GM19395 (cell line): Measurements from ENCODE around the gene ARHGEF18.
"Not testable (repeated sequence)": the region's sequence is repeated elsewhere in the genome, so short reads cannot be mapped to it uniquely, and the experiment has no call there.

Experiments
- ATAC-seq: cut with Tn5 transposase; IDR thresholded peaks from one replicate; pipeline ENCODE4 v1.9.1; 2021; ENCODE audit warnings: mild to moderate bottlenecking, moderate library complexity; ENCODE audit not compliant: unreplicated experiment

The ARHGEF18 gene

DNA sequence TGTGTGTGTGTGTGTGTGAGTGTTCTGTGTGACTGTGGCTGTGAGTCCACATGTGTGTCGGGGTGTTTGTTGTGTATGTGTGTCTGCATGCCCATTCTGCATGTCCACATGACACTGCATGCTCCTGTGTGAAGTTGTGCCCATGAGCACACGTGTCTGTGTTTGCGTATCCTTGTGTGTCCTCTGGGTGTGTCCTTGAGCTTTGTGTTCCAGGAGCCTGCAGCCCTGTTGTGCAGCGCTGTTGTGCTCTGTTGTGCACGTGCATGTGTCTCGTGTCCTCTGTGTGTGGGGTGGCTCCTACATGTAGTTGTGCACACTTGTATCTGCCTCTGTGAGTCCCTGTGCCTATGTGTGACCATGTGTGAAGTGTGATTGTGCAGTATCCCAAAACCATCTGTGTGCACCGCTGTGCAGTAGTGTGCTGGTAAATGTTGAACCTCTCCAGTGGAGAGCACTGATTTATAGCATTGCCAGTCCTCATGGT lies 2.2 kb upstream of the ARHGEF18 start:
- ATAC-seq = no peak

GRCh38 chr19:7346997-7347396 lies 1.7 kb upstream of the ARHGEF18 start:
- ATAC-seq = not testable (repeated sequence)

- no peak for ATAC-seq
Observed at GRCh38 chr19:7349231-7349591, 474 bp downstream of the ARHGEF18 start.

DNA sequence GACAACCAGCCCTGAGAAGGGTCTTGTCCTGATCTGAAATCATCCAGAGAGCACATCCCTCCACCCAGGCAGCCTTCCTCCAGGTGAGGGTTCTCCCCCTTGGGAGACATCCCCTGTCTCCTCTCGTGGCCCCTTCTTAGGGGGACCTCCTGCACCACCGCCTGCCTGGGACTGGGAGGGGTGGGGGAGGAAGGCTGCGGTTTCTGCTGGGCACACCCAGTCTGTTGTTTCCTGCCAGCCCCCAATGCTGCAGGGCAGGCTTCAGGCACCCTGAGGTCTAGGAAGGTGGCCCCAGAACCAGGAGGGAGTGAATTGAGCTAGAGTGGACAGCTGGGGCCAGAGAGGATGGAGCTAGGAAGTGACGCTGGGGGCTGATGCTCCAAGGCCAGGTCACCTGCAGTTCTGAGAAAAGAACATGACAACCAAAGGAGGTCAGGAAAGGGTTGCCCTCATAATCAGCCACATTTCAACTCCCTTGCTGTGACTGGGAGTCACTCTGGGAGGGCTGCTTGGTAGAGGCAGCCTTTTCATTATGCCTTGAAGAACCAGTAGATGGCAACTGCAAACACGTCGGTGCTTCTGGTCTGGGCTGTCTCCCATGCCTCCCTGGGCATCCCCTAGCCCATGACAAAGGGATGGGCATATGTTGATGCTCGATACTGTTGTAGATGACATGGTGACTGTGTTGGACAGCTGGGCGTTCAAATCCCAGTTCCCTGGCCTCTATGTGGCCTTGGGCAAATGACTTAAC lies 1.4 kb downstream of the ARHGEF18 start:
- no peak for ATAC-seq

GRCh38 chr19:7351861-7352260 lies 3.1 kb downstream of the ARHGEF18 start:
- no peak for ATAC-seq

GRCh38 chr19:7355151-7355820 lies 6.5 kb downstream of the ARHGEF18 start:
- no peak for ATAC-seq

GRCh38 chr19:7355871-7356270 lies 7.1 kb downstream of the ARHGEF18 start:
- ATAC-seq = no peak

DNA sequence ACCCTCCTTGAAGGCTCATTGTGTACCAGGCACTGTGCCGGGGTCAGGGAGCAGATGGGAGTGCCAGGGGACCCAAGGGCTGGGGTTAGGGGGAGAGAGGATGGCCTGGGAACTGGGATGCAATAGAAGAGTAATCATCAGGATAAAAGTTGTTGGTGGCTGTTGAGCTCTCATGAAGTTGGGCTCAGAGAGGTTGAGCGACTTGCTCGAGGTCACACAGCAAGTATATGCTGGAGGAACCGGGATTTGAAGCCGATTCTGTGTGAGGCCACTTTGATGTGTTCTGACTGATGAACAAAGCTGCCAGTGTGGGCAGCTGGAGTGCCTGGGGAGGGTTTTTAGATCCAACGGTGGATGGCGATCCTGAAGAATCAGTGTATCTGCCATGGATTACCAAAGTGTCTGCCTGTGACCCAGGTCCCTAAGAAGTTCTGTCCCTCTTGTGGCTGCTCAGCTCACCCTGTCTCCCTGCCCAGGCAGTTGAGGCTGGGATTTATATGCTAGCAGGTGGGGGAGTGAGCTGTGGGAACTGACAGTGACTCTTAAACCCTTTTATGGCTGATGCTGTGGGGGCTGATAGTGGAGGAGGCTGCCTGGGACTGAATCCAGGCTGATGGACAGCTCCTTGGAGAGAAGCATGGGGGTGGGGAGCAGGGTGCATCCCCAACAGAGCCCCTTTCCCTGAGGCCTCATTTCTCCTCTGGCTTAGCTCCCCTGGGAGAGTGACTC lies 8.3 kb downstream of the ARHGEF18 start:
- no peak for ATAC-seq

DNA sequence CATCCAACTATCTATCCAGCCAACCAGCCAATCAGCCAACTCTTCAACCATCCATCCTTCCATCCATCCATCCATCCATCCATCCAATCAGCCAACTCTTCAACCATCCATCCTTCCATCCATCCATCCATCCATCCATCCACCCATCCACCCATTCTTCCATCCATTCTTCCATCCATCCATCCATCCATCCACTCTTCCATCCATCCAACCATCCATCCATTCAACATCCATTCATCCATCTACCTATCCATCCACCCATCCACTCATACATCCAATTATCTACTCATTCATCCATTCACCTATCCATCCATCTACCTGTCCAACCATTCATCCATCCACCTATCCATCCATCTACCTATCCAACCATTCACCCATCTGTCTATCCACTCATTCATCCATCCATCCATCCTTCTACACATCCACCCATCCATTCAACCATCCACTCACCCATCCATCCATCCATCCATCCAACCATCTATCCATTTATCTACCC lies 9.4 kb downstream of the ARHGEF18 start:
- no peak for ATAC-seq

DNA sequence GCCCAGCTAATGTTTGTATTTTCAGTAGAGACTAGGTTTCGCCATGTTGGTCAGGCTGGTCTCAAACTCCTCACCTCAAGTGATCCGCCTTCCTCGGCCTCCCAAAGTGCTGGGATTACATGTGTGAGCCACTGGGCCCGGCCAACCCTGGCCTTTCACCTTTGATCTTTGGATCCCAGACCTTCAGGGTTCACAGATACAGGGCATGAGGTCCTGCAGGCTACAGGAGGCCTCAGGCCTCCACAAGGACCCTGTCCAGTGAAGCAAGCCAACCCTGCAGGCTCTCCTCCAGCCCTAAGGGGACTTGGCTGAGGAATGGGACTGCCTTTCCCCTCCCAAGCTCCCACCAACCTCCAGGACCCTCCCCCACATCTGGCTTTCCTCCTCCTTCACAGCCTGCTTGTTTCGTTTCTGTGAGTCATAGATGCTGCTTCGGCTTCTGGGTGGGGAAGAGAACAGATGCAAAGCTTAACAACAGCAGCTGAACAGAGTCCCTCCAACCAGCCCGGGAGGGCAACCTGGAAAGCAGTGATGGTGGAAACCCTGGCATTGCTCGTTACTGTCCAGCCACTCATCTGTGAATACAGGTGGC lies 11.8 kb downstream of the ARHGEF18 start:
- ATAC-seq = no peak

DNA sequence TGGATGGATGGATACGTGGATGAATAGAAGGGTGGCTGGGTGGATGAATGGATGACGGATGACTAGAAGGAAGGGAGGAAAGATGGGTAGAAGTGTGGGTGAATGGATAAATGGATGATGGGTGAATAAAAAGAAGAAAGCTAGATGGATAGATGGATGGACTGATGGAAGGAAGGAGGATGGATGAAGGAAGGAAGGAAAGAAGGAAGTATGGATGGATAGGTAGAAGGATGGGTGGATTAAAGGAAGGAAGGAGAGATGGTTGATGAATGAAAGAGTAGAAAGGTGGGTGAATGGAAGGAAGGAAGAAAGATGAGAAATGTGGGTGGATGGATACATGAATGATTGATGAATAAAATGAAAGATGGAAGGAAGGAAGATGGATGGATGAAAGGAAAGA lies 14.5 kb downstream of the ARHGEF18 start:
- ATAC-seq = no peak

GRCh38 chr19:7366701-7367420 lies 18.1 kb downstream of the ARHGEF18 start:
- ATAC-seq = no peak

- no peak for ATAC-seq
Observed at GRCh38 chr19:7368456-7368855, 19.7 kb downstream of the ARHGEF18 start.

- not testable (repeated sequence) for ATAC-seq
Observed at GRCh38 chr19:7368866-7369265, 20.1 kb downstream of the ARHGEF18 start.

DNA sequence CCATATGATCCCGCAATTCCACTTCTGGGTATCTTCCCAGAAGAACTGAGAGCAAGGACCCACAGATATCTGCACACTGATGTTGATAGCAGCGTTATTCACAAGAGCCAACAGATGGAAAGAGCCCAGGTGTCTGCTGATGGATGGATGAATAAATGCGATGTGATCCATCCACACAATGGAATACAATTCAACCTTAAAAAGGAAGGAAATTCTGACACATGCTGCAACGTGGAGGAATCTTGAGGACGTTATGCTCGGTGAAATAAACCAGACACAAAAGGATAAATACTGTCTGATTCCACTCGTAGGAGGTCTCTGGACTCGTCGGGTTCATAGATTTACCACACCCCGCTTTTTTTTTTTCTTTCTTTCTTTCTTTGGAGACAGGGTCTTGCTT lies 21.8 kb downstream of the ARHGEF18 start:
- no peak for ATAC-seq

DNA sequence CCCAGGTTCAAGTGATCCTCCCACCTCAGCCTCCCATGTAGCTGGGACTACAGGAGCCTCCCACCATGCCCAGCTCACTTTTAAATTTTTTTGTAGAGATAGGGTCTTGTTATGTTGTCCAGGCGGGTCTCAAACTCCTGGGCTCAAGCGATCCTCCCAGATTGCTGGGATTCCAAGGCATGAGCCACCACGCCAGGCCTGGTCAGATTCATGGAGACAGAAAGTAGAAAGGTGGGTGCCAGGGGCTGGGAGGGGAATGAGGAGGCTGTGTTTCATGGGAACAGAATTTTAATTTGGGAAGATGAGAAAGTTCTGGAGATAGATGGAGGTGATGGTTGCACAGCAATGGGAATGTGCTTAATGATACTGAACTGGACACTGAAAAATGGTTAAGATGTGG lies 22.3 kb downstream of the ARHGEF18 start:
- ATAC-seq = no peak

DNA sequence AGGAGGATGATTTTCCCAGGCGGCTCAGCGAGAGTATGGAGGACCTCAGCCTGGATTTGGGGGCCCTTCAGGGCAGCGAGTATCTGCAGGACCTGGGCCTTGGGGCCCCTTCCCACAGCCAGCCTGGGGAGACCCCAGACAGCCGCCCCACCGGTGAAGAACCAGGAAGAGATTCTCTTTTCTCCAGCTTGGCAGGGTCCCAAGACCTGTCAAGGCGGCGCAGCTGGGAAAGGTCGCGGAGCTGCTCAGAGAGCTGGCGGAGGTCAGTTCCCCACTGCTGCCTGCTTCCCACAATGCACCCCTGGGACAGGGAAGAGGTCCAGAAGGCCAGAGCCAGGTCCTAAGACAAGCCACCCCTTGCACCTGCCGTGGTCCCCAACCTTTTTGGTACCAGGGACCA lies 24.1 kb downstream of the ARHGEF18 start:
- no peak for ATAC-seq

DNA sequence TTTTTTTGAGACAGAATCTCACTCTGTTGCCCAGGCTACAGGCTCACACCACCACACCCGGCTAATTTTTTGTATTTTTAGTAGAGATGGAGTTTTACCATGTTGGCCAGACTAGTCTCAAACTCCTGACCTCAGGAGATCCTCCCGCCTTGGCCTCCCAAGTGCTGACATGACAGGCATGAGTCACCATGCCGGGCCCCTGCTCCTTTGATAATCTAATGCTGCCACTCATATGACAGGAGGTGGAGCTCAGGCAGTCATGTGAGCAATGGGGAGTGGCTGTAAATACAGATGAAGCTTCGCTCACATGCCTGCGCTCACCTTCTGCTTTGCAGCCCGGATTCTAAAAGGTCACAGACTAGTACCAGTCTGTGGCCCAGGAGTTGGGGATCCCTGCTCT lies 25.1 kb downstream of the ARHGEF18 start:
- ATAC-seq = no peak

GRCh38 chr19:7376151-7376852 lies 27.6 kb downstream of the ARHGEF18 start:
- ATAC-seq = no peak

DNA sequence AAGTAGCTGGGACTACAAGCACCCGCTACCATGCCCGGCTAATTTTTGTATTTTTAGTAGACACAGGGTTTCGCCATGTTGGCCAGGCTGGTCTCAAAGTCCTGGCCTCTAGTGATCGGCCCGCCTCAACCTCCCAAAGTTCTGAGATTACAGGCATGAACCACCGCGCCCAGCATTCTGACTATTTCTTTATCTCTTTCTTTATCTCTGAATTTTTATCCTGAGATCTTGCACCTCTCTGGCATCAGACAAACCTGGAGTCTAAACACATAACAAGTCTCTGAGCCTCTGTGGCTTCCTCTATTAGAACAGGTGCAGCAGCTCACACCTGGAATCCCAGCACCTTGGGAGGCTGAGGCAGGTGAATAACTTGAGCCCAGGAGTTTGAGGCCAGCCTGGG lies 28.5 kb downstream of the ARHGEF18 start:
- ATAC-seq = no peak
